HepG2 (cell line): ENCODE data around the gene ACOX3. TPM values are rescaled to one million over a fixed set of nuclear protein-coding genes. Genes with fewer than 3 reads are reported as not detected.

Experiments
- ATF7-NPFF ChIP-seq: sonication (generic); formaldehyde crosslinking; IDR thresholded peaks from 2 replicates; pipeline ENCODE4 v1.8.1; 2023; ENCODE audit warnings: mild to moderate bottlenecking, low read depth, missing genetic modification reagents, moderate library complexity
- CEBPB ChIP-seq: IDR thresholded peaks from 2 replicates; pipeline ENCODE4 v1.6.1; 2011; ENCODE audit warnings: low read depth, low read length, improper control_type of control experiment, borderline replicate concordance
- FOSL2 ChIP-seq: sonication (generic); formaldehyde crosslinking; IDR thresholded peaks from 2 replicates; pipeline ENCODE4 v1.4.0; 2020; ENCODE audit warnings: missing genetic modification reagents
- GPN1 ChIP-seq: sonication (generic); formaldehyde crosslinking; IDR thresholded peaks from 2 replicates; pipeline ENCODE4 v1.5.1; 2020; ENCODE audit warnings: missing genetic modification reagents, borderline replicate concordance
- IRX3 ChIP-seq: sonication (generic); formaldehyde crosslinking; IDR thresholded peaks from 2 replicates; pipeline ENCODE4 v1.8.1; 2023; ENCODE audit warnings: mild to moderate bottlenecking, low read depth, missing genetic modification reagents, borderline replicate concordance
- JDP2 ChIP-seq: sonication (generic); formaldehyde crosslinking; IDR thresholded peaks from 2 replicates; pipeline ENCODE4 v1.8.1; 2022; ENCODE audit warnings: missing genetic modification reagents, borderline replicate concordance
- KAT7 ChIP-seq: IDR thresholded peaks from 2 replicates; pipeline ENCODE4 v1.6.1; 2018; ENCODE audit warnings: borderline replicate concordance, missing compliant biosample characterization
- KDM1A ChIP-seq: IDR thresholded peaks from 2 replicates; pipeline ENCODE4 v1.6.1; 2016; ENCODE audit warnings: missing compliant biosample characterization
- POLR2A ChIP-seq, 2 experiments: IDR thresholded peaks; 2 replicates each; pipeline ENCODE4 v1.6.1; 2011; ENCODE audit warnings: low read depth in 2 of 2, low read length in 2 of 2, mild to moderate bottlenecking in 1 of 2, moderate library complexity in 1 of 2; ENCODE audit not compliant: insufficient read depth in 1 of 2
- RFXAP ChIP-seq: sonication (generic); formaldehyde crosslinking; IDR thresholded peaks from 2 replicates; pipeline ENCODE4 v1.4.0; 2020; ENCODE audit warnings: missing genetic modification reagents, borderline replicate concordance
- RXRB ChIP-seq: IDR thresholded peaks from 2 replicates; pipeline ENCODE4 v1.6.1; 2016; ENCODE audit warnings: borderline replicate concordance, missing genetic modification reagents, missing compliant biosample characterization
- SOX6 ChIP-seq, 2 experiments: fragments of 450-650 bp in 1 of 2; sonication (generic) in 1 of 2; formaldehyde crosslinking in 1 of 2; IDR thresholded peaks; 2 replicates each; pipeline versions ENCODE4 v1.4.0 to v1.6.1; 2017 to 2020; ENCODE audit warnings: antibody characterized with exemption in 1 of 2, mild to moderate bottlenecking in 1 of 2, missing genetic modification reagents in 1 of 2
- TGIF2 ChIP-seq: IDR thresholded peaks from 2 replicates; pipeline ENCODE4 v1.6.1; 2016; ENCODE audit warnings: control low read depth, missing compliant biosample characterization
- ZNF317 ChIP-seq: sonication (generic); formaldehyde crosslinking; IDR thresholded peaks from 2 replicates; pipeline ENCODE4 v1.5.0; 2020; ENCODE audit warnings: mild to moderate bottlenecking, missing genetic modification reagents
- ZNF709 ChIP-seq: sonication (generic); formaldehyde crosslinking; IDR thresholded peaks from 2 replicates; pipeline ENCODE4 v1.5.0; 2020; ENCODE audit warnings: mild to moderate bottlenecking, missing genetic modification reagents
- polyA plus RNA-seq, 8 experiments: library from polyadenylated mRNA; depleted of rRNA in 3 of 8; stranded (reverse) in 7 of 8; unstranded in 1 of 8; fragments of >200 nt; fragmentation: Illumina TruSeq in 4 of 8; extraction: Trizol in 4 of 8; gene quantifications; 2 replicates each; pipeline versions ENCODE4 v1.2.1 to v1.2.3, GENCODE V29; 2011 to 2016; ENCODE audit warnings: low read depth in 4 of 8, missing spikeins in 1 of 8, mixed read lengths in 1 of 8; ENCODE audit not compliant: insufficient read depth in 1 of 8
- total RNA-seq, 5 experiments: library from RNA; depleted of rRNA; stranded (reverse); fragments of >200 nt; fragmentation: Illumina TruSeq; extraction: Trizol; gene quantifications; 2 replicates each; pipeline ENCODE4 v1.2.3, GENCODE V29; 2016; ENCODE audit warnings: low read depth in 1 of 5
- TF ChIP-seq, protein P1 (sequence below): sonication (generic); formaldehyde crosslinking; IDR thresholded peaks from 2 replicates; pipeline ENCODE4 v1.9.0; 2021; ENCODE audit warnings: missing genetic modification reagents, borderline replicate concordance
- TF ChIP-seq, protein P2 (sequence below): sonication (generic); formaldehyde crosslinking; IDR thresholded peaks from 2 replicates; pipeline ENCODE4 v1.4.0; 2020; ENCODE audit warnings: missing genetic modification reagents
- TF ChIP-seq, protein P3 (sequence below): IDR thresholded peaks from 2 replicates; pipeline ENCODE4 v1.6.1; 2016
- TF ChIP-seq, protein P4 (sequence below): sonication (generic); formaldehyde crosslinking; IDR thresholded peaks from 2 replicates; pipeline ENCODE4 v1.8.1; 2023; ENCODE audit warnings: mild to moderate bottlenecking, missing genetic modification reagents
- TF ChIP-seq, protein P5 (sequence below): IDR thresholded peaks from 2 replicates; pipeline ENCODE4 v1.6.1; 2016; ENCODE audit warnings: missing compliant biosample characterization, missing genetic modification reagents, borderline replicate concordance
- TF ChIP-seq, protein P6 (sequence below): sonication (generic); formaldehyde crosslinking; IDR thresholded peaks from 2 replicates; pipeline ENCODE4 v1.4.0; 2020; ENCODE audit warnings: mild to moderate bottlenecking, low read depth, missing genetic modification reagents

The ACOX3 gene
- total and polyA plus RNA-seq, 2 of the 13 experiments (the other 11 are each of a cell fraction or from before 2014, with no cell fraction given), result 4.2 to 17.8 TPM

DNA sequence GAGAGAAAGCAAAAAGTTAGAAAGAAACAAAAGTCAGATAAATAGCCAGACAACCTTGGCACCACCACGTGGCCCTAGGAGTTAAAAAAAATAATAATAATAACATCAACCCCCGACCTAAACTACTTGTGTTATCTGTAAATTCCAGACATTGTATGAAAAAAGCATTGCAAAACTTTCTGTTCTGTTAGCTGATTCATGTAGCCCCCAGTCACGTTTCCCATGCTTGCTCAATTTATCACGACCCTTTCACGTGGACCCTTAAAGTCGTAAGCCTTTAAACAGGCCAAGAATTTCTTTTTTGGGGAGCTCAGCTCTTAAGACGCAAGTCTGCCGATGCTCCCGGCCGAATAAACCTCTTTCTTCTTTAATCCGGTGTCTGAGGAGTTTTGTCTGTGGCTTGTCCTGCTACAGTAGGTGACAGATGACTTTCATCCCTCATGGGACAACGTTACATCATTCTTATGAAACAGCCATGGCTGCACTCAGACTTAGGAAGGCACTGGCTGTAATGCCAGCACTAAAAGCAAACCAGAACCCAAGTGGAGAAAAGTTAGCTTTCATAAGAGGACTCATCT lies 520 bp downstream of the ACOX3 start (continued):
- TF ChIP-seq, protein P1, sequence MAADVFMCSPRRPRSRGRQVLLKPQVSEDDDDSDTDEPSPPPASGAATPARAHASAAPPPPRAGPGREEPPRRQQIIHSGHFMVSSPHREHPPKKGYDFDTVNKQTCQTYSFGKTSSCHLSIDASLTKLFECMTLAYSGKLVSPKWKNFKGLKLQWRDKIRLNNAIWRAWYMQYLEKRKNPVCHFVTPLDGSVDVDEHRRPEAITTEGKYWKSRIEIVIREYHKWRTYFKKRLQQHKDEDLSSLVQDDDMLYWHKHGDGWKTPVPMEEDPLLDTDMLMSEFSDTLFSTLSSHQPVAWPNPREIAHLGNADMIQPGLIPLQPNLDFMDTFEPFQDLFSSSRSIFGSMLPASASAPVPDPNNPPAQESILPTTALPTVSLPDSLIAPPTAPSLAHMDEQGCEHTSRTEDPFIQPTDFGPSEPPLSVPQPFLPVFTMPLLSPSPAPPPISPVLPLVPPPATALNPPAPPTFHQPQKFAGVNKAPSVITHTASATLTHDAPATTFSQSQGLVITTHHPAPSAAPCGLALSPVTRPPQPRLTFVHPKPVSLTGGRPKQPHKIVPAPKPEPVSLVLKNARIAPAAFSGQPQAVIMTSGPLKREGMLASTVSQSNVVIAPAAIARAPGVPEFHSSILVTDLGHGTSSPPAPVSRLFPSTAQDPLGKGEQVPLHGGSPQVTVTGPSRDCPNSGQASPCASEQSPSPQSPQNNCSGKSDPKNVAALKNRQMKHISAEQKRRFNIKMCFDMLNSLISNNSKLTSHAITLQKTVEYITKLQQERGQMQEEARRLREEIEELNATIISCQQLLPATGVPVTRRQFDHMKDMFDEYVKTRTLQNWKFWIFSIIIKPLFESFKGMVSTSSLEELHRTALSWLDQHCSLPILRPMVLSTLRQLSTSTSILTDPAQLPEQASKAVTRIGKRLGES, result 0 out of 2 replicates have a peak, but pooled peaks have one; percentile 56
- TF ChIP-seq RXRB (CRISPR knock-in tag) (no peak), SOX6 (IDR thresholded peaks at IDR 0.05) (no peak), SOX6 (CRISPR knock-in tag; IDR thresholded peaks at IDR 0.05) (no peak), GPN1 (CRISPR knock-in tag) (no peak), JDP2 (no peak), ZNF317 (CRISPR knock-in tag) (peak; percentile 39; the same call in 1 of the 2 replicates), POLR2A (IDR thresholded peaks at IDR 0.05; ENCODE audit: insufficient read depth in 1 of 2, low read depth in 2 of 2, low read length in 2 of 2) (no peak), RFXAP (CRISPR knock-in tag) (no peak), ZNF709 (no peak), KAT7 (CRISPR knock-in tag) (0 out of 2 replicates have a peak, but pooled peaks have one; percentile 1), KDM1A (CRISPR knock-in tag) (no peak), CEBPB (peak; percentile 55), FOSL2 (CRISPR knock-in tag) (peak; percentile 26; the same call in 1 of the 2 replicates), ATF7-NPFF (no peak), TGIF2 (CRISPR knock-in tag) (0 out of 2 replicates have a peak, but pooled peaks have one; percentile 11), IRX3 (no peak)
- TF ChIP-seq, protein P2, sequence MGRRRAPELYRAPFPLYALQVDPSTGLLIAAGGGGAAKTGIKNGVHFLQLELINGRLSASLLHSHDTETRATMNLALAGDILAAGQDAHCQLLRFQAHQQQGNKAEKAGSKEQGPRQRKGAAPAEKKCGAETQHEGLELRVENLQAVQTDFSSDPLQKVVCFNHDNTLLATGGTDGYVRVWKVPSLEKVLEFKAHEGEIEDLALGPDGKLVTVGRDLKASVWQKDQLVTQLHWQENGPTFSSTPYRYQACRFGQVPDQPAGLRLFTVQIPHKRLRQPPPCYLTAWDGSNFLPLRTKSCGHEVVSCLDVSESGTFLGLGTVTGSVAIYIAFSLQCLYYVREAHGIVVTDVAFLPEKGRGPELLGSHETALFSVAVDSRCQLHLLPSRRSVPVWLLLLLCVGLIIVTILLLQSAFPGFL (CRISPR knock-in tag), result no peak
- TF ChIP-seq, protein P3, sequence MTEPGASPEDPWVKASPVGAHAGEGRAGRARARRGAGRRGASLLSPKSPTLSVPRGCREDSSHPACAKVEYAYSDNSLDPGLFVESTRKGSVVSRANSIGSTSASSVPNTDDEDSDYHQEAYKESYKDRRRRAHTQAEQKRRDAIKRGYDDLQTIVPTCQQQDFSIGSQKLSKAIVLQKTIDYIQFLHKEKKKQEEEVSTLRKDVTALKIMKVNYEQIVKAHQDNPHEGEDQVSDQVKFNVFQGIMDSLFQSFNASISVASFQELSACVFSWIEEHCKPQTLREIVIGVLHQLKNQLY (CRISPR knock-in tag), result peak; percentile 64; the same call in 1 of the 2 replicates
- TF ChIP-seq, protein P4, sequence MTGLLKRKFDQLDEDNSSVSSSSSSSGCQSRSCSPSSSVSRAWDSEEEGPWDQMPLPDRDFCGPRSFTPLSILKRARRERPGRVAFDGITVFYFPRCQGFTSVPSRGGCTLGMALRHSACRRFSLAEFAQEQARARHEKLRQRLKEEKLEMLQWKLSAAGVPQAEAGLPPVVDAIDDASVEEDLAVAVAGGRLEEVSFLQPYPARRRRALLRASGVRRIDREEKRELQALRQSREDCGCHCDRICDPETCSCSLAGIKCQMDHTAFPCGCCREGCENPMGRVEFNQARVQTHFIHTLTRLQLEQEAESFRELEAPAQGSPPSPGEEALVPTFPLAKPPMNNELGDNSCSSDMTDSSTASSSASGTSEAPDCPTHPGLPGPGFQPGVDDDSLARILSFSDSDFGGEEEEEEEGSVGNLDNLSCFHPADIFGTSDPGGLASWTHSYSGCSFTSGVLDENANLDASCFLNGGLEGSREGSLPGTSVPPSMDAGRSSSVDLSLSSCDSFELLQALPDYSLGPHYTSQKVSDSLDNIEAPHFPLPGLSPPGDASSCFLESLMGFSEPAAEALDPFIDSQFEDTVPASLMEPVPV (CRISPR knock-in tag), result no peak
- TF ChIP-seq, protein P5, sequence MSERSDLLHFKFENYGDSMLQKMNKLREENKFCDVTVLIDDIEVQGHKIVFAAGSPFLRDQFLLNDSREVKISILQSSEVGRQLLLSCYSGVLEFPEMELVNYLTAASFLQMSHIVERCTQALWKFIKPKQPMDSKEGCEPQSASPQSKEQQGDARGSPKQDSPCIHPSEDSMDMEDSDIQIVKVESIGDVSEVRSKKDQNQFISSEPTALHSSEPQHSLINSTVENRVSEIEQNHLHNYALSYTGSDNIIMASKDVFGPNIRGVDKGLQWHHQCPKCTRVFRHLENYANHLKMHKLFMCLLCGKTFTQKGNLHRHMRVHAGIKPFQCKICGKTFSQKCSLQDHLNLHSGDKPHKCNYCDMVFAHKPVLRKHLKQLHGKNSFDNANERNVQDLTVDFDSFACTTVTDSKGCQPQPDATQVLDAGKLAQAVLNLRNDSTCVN (CRISPR knock-in tag), result no peak
- TF ChIP-seq, protein P6, sequence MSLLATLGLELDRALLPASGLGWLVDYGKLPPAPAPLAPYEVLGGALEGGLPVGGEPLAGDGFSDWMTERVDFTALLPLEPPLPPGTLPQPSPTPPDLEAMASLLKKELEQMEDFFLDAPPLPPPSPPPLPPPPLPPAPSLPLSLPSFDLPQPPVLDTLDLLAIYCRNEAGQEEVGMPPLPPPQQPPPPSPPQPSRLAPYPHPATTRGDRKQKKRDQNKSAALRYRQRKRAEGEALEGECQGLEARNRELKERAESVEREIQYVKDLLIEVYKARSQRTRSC, result 0 out of 2 replicates have a peak, but pooled peaks have one; percentile 7
